ENCODE data around the gene UBA1. TPM values are rescaled to one million over a fixed set of nuclear protein-coding genes. Genes with fewer than 3 reads are reported as not detected.

The UBA1 gene
- total and polyA plus RNA-seq, 10 of the 15 experiments (the other 5 are each of a cell fraction or from before 2014, with no cell fraction given): 60.4 to 314 (median 216) TPM

DNA sequence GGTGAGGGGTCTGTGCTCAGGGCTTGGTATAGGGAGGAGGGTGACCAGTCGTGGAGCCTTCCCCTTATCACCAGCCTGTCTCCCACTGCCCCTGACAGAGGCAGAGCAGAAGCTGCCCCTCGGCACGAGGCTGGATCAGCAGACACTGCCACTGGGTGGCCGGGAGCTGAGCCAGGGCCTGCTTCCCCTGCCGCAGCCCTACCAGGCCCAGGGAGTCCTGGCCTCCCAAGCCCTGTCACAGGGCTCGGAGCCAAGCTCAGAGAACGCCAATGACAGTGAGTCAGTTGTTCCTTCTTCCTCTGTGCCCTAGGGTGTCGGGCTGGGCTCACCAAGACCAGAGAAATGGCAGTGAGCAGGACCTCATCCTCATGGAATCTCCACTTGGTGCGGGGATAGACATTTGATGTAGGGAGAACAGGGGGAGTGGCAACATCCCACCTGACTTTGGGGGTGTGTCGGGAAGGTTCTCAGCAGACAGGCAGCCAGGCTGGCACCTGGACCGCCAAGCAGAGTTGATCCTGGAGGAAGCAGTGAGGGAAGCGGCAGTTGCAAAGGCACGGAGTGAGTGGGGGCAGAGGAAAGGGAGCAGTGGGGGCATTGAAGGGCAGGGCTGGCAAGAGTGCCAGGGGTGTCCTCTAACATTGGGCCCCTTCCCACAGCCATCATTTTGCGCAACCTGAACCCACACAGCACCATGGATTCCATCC is 14.3 kb upstream of the UBA1 start:
- CTCF ChIA-PET: no interaction called here
- H2AFZ ChIP-seq (ENCODE audit: control insufficient read depth, low read depth, low read length): no peak overlapping the region
- RAD21 ChIA-PET (ENCODE audit: unreplicated experiment): no interaction called here
- DNase-seq (ENCODE audit: low read depth, low spot score) (no peak), ATAC-seq (no peak), FAIRE-seq (no peak)
- 62% methylated on average over 14 of the region's 14 CpGs for WGBS (ENCODE audit: insufficient coverage, insufficient replicate concordance, low lambda C conversion rate, missing lambda C conversion rate)
- H3K79me2 ChIP-seq (ENCODE audit: control insufficient read depth, insufficient read depth, low read length): no peaks in the 10 kb centered on the region
- no peak for TF ChIP-seq SP1 (IDR thresholded peaks at IDR 0.05; ENCODE audit: low read depth, low read length)
- TF ChIP-seq NFYA (IDR thresholded peaks at IDR 0.05; ENCODE audit: borderline replicate concordance, low read depth, low read length): no peak
- TF ChIP-seq GATAD2B (conservative IDR thresholded peaks at IDR 0.05; ENCODE audit: low read depth): no peak
- TF ChIP-seq, protein P1, sequence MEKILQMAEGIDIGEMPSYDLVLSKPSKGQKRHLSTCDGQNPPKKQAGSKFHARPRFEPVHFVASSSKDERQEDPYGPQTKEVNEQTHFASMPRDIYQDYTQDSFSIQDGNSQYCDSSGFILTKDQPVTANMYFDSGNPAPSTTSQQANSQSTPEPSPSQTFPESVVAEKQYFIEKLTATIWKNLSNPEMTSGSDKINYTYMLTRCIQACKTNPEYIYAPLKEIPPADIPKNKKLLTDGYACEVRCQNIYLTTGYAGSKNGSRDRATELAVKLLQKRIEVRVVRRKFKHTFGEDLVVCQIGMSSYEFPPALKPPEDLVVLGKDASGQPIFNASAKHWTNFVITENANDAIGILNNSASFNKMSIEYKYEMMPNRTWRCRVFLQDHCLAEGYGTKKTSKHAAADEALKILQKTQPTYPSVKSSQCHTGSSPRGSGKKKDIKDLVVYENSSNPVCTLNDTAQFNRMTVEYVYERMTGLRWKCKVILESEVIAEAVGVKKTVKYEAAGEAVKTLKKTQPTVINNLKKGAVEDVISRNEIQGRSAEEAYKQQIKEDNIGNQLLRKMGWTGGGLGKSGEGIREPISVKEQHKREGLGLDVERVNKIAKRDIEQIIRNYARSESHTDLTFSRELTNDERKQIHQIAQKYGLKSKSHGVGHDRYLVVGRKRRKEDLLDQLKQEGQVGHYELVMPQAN (conservative IDR thresholded peaks at IDR 0.05): no peak
- TF ChIP-seq MTA2 (IDR thresholded peaks at IDR 0.05; ENCODE audit: low read depth): no peak
- no peak for TF ChIP-seq MYC (IDR thresholded peaks at IDR 0.05; ENCODE audit: insufficient read depth, insufficient read length, insufficient replicate concordance, low read length, severe bottlenecking)
- TF ChIP-seq ZNF207 (IDR thresholded peaks at IDR 0.05; ENCODE audit: borderline replicate concordance): no peak
- no peak for TF ChIP-seq IKZF1 (conservative IDR thresholded peaks at IDR 0.05)
- H3K4me1 ChIP-seq (ENCODE audit: control insufficient read depth, insufficient read depth, low read length): no peaks in the 10 kb centered on the region
- BruUV-seq (replicated peaks): no TSS peak
- no peak overlapping the region for H3K4me3 ChIP-seq
- H3K36me3 ChIP-seq (ENCODE audit: control insufficient read depth in 2 of 2, insufficient read depth in 2 of 2, low read length in 1 of 2): peaks cover 0 to 19% of the 10 kb centered on the region in 2 experiments; a peak in 3 of 4 replicates
- no peaks in the 10 kb centered on the region; a peak in 1 of 4 replicates for H3K27me3 ChIP-seq (replicated peaks in 1 of 2; ENCODE audit: control insufficient read depth in 2 of 2, insufficient read depth in 2 of 2, low read length in 1 of 2)
- no peak overlapping the region for H3K9ac ChIP-seq (ENCODE audit: control insufficient read depth, insufficient read depth, low read length)
- intact Hi-C loops (cut with micrococcal nuclease; ENCODE audit: unreplicated experiment) (no loop called here), in situ Hi-C loops (cut with MboI) (no loop called here)
- H3K27ac ChIP-seq (ENCODE audit: control insufficient read depth, insufficient read depth): no peak overlapping the region
- H3K4me2 ChIP-seq (ENCODE audit: control insufficient read depth, insufficient read depth): no peak overlapping the region
- H4K20me1 ChIP-seq (ENCODE audit: control insufficient read depth, insufficient read depth): no peaks in the 10 kb centered on the region
- no peaks in the 10 kb centered on the region for H3K9me3 ChIP-seq (replicated peaks; ENCODE audit: control insufficient read depth, insufficient read depth, low read length)
- POLR2A ChIA-PET: no interaction called here
- SMC1A ChIA-PET (ENCODE audit: uncharacterized antibody, unreplicated experiment): no interaction called here

Measured in GM12878 (cell line).